A549 (cell line): ENCODE results near the gene PTP4A2. TPM values are rescaled to one million over a fixed set of nuclear protein-coding genes. Genes with fewer than 3 reads are reported as not detected.

Experiments used
- ATAC-seq, 2 experiments: fragments of 200-7000 bp in 1 of 2; fragments of >200 bp in 1 of 2; cut with Nextera tagmentation in 1 of 2; cut with Tn5 transposase in 1 of 2; 3 replicates each; pipeline versions ENCODE4 v1.8.0 to v1.9.1; 2018 to 2020; ENCODE audit warnings: mild to moderate bottlenecking in 1 of 2, moderate library complexity in 1 of 2
- CTCF ChIA-PET: fragments of 300-600 bp; sonication (Branson Sonifier 250); formaldehyde crosslinking; extraction: SDS; loops from one replicate; lab custom pipeline; 2021; ENCODE audit warnings: antibody characterized with exemption, inconsistent platforms; lab: Yijun Ruan, JAX
- POLR2A ChIA-PET: fragments of 350-600 bp; formaldehyde crosslinking; extraction: SDS; loops from one replicate; lab custom pipeline; 2021; ENCODE audit warnings: antibody characterized with exemption, inconsistent platforms; lab: Yijun Ruan, JAX
- DNase-seq, 2 experiments: peaks; one replicate each; pipeline versions ENCODE4 v3.0.0 to v3.0.0-alpha.2; 2011 to 2016; ENCODE audit warnings: low read depth in 1 of 2, low spot score in 1 of 2
- FAIRE-seq: peaks from 2 replicates; lab custom pipeline; 2011; peaks lifted over from hg19 to GRCh38; lab: Jason Lieb, UNC
- H3K27ac ChIP-seq, 2 experiments: fragments of >200 bp; sonication (Bioruptor Twin); formaldehyde crosslinking; 3 replicates each; pipeline ENCODE4 v1.5.1; 2016 to 2017
- H3K4me1 ChIP-seq: fragments of >200 bp; sonication (Bioruptor Twin); formaldehyde crosslinking; 3 replicates; pipeline ENCODE4 v1.6.1; 2016
- H3K4me2 ChIP-seq: fragments of >200 bp; sonication (Bioruptor Twin); formaldehyde crosslinking; 3 replicates; pipeline ENCODE4 v1.6.1; 2016
- H3K4me3 ChIP-seq: fragments of >200 bp; sonication (Bioruptor Twin); formaldehyde crosslinking; 3 replicates; pipeline ENCODE4 v1.5.1; 2016
- H3K9me3 ChIP-seq: fragments of >200 bp; sonication (Bioruptor Twin); formaldehyde crosslinking; 3 replicates; pipeline ENCODE4 v1.6.1; 2016
- BCL3 ChIP-seq: fragments of >200 bp; sonication (Bioruptor Twin); formaldehyde crosslinking; IDR thresholded peaks from 3 replicates; pipeline ENCODE4 v1.6.1; 2016
- CEBPB ChIP-seq, 2 experiments: fragments of >200 bp in 1 of 2; sonication (Bioruptor Twin) in 1 of 2; formaldehyde crosslinking in 1 of 2; IDR thresholded peaks; 2 replicates each; pipeline ENCODE4 v1.6.1; 2012 to 2016
- CTCF ChIP-seq: fragments of >200 bp; sonication (Bioruptor Twin); formaldehyde crosslinking; IDR thresholded peaks from 3 replicates; pipeline ENCODE4 v1.5.1; 2016
- EHMT2 ChIP-seq: fragments of 200-600 bp; sonication (generic); IDR thresholded peaks from 2 replicates; pipeline ENCODE4 v1.6.1; 2016; ENCODE audit warnings: antibody characterized with exemption, low read depth, mild to moderate bottlenecking, moderate library complexity
- EP300 ChIP-seq, 2 experiments: fragments of >200 bp; sonication (Bioruptor Twin); formaldehyde crosslinking; IDR thresholded peaks; 2 replicates in 1 of 2; 3 replicates in 1 of 2; pipeline ENCODE4 v1.6.1; 2016 to 2017
- FOSL2 ChIP-seq, 2 experiments: fragments of 450-650 bp in 1 of 2; fragments of >200 bp in 1 of 2; sonication (Bioruptor Twin) in 1 of 2; formaldehyde crosslinking; IDR thresholded peaks; 2 replicates each; pipeline versions ENCODE4 v1.5.0 to v1.6.1; 2016 to 2020; ENCODE audit warnings: mild to moderate bottlenecking in 1 of 2, moderate library complexity in 1 of 2
- FOXS1 ChIP-seq: fragments of 250-450 bp; sonication (Bioruptor Pico); IDR thresholded peaks from 2 replicates; pipeline ENCODE4 v1.5.0; 2020; ENCODE audit warnings: mild to moderate bottlenecking, moderate library complexity
- GATA3 ChIP-seq: IDR thresholded peaks from 2 replicates; pipeline ENCODE4 v1.6.1; 2012; ENCODE audit warnings: borderline replicate concordance
- HEYL ChIP-seq: fragments of 250-450 bp; sonication (Bioruptor Pico); IDR thresholded peaks from 2 replicates; pipeline ENCODE4 v1.8.0; 2021; ENCODE audit warnings: mild to moderate bottlenecking, moderate library complexity
- HOXB13 ChIP-seq: fragments of 250-450 bp; sonication (Bioruptor Pico); IDR thresholded peaks from 2 replicates; pipeline ENCODE4 v1.5.0; 2020; ENCODE audit warnings: low read depth, mild to moderate bottlenecking, moderate library complexity
- HOXB5 ChIP-seq: fragments of 250-450 bp; sonication (Bioruptor Pico); IDR thresholded peaks from 2 replicates; pipeline ENCODE4 v1.5.0; 2020; ENCODE audit warnings: mild to moderate bottlenecking, moderate library complexity
- JUN ChIP-seq, 2 experiments: fragments of >200 bp; sonication (Bioruptor Twin); formaldehyde crosslinking; IDR thresholded peaks; 2 replicates in 1 of 2; 3 replicates in 1 of 2; pipeline ENCODE4 v1.6.1; 2016 to 2017
- MAFK ChIP-seq: fragments of 450-650 bp; IDR thresholded peaks from 2 replicates; pipeline ENCODE4 v1.6.1; 2014; ENCODE audit not compliant: partially characterized antibody
- MAX ChIP-seq: IDR thresholded peaks from 2 replicates; pipeline ENCODE4 v1.6.1; 2012
- RAD21 ChIP-seq, 2 experiments: fragments of >200 bp in 1 of 2; sonication (Bioruptor Twin) in 1 of 2; formaldehyde crosslinking in 1 of 2; IDR thresholded peaks in 1 of 2; conservative IDR thresholded peaks in 1 of 2; 2 replicates in 1 of 2; 3 replicates in 1 of 2; pipeline ENCODE4 v1.6.1; 2012 to 2018; ENCODE audit warnings: inconsistent platforms in 1 of 2
- SMC3 ChIP-seq: fragments of >200 bp; sonication (Bioruptor Twin); formaldehyde crosslinking; IDR thresholded peaks from 3 replicates; pipeline ENCODE4 v1.6.1; 2018; ENCODE audit warnings: inconsistent platforms
- TP53 ChIP-seq: fragments of 250-450 bp; sonication (Bioruptor Pico); IDR thresholded peaks from 2 replicates; pipeline ENCODE4 v1.5.0; 2021; ENCODE audit warnings: mild to moderate bottlenecking, moderate library complexity
- ZC3H11A ChIP-seq: fragments of 450-650 bp; IDR thresholded peaks from 2 replicates; pipeline ENCODE4 v1.6.1; 2014; ENCODE audit warnings: antibody characterized with exemption, mild to moderate bottlenecking
- WGBS: methylation state at CpG from one replicate; pipeline ENCODE4 v1.1.6; 2017; ENCODE audit errors: missing lambda C conversion rate; 5-methylcytosine and 5-hydroxymethylcytosine counted together
- polyA plus RNA-seq, 4 experiments: library from polyadenylated mRNA; depleted of rRNA in 3 of 4; stranded (reverse); fragments of >200 nt; fragmentation: RNase III in 1 of 4; extraction: RNeasy Plus Mini Kit Qiagen cat#74134 plus additional on column Dnase treatment in 1 of 4; gene quantifications; 2 replicates in 3 of 4; 3 replicates in 1 of 4; pipeline ENCODE4 v1.2.3, GENCODE V29; 2011 to 2017
- TF ChIP-seq, protein P1 (sequence below): fragments of 450-650 bp; IDR thresholded peaks from 2 replicates; pipeline ENCODE4 v1.6.1; 2014; ENCODE audit warnings: antibody characterized with exemption
- TF ChIP-seq, protein P2 (sequence below): fragments of 250-450 bp; sonication (Bioruptor Pico); IDR thresholded peaks from 2 replicates; pipeline ENCODE4 v1.5.0; 2020; ENCODE audit warnings: low read depth, mild to moderate bottlenecking, moderate library complexity

Gene PTP4A2
- polyA plus RNA-seq, 2 of the 4 experiments (the other 2 are of a cell fraction): 234 to 563 TPM

- H3K27ac ChIP-seq: peak overlapping the region; percentile 98 to 99; a peak in 5 of 6 replicates
- ATAC-seq (no peak), DNase-seq (peak in 1 of 2 experiments; percentile 16), FAIRE-seq (no peak)
- no peaks in the 10 kb centered on the region for H3K9me3 ChIP-seq
- TF ChIP-seq CEBPB (IDR thresholded peaks at IDR 0.05) (no peak), BCL3 (no peak)
- TF ChIP-seq, protein P1, sequence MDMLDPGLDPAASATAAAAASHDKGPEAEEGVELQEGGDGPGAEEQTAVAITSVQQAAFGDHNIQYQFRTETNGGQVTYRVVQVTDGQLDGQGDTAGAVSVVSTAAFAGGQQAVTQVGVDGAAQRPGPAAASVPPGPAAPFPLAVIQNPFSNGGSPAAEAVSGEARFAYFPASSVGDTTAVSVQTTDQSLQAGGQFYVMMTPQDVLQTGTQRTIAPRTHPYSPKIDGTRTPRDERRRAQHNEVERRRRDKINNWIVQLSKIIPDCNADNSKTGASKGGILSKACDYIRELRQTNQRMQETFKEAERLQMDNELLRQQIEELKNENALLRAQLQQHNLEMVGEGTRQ: no peak
- no peak overlapping the region for H3K4me2 ChIP-seq
- ChIA-PET POLR2A (interaction anchor here (1.6 kb wide), 1 partner anchor 13 kb away, joined by 6 read pairs; no protein-coding TSS in a partner anchor), CTCF (interaction anchor here (0.7 to 22.2 kb wide), 5 partner anchors 11 to 169 kb away, joined by 3 to 518 read pairs (median 4); partner anchors contain the start of gene PTP4A2)
- peaks cover 56% of the 10 kb centered on the region for H3K4me1 ChIP-seq
- H3K4me3 ChIP-seq: no peak overlapping the region
- WGBS: 70% methylated on average over 9 of the region's 9 CpGs
Measured at GRCh38 chr1:31957701-31958674, 19.8 kb upstream of the PTP4A2 start.

- FAIRE-seq: no peak
- Histone ChIP-seq H3K9me3 (no peaks in the 10 kb centered on the region), H3K4me1 (peaks cover 62% of the 10 kb centered on the region), H3K4me2 (peak overlapping the region; percentile 61), H3K27ac (peak overlapping the region; percentile 98 to 99), H3K4me3 (no peak overlapping the region)
- ATAC-seq: peak; percentile 82 to 83
- CTCF ChIA-PET: interaction anchor here (0.7 to 24.5 kb wide), 12 partner anchors 1 to 167 kb away, joined by 3 to 518 read pairs (median 4); partner anchors contain the start of gene PTP4A2
- POLR2A ChIA-PET: interaction anchor here (0.7 to 4.8 kb wide), 7 partner anchors 8 to 167 kb away, joined by 3 to 110 read pairs (median 6); partner anchors contain the start of gene PTP4A2
- peak; percentile 42; the same call in 1 of the 2 replicates for TF ChIP-seq HOXB13 (CRISPR knock-in tag)
- peak; percentile 53; the same call in 1 of the 2 replicates for TF ChIP-seq FOSL2 (IDR thresholded peaks at IDR 0.05)
- peak; percentile 93 for TF ChIP-seq FOSL2 (CRISPR knock-in tag; IDR thresholded peaks at IDR 0.05)
- TF ChIP-seq HEYL (CRISPR knock-in tag): no peak
- TF ChIP-seq SMC3: peak; percentile 50
- peak; percentile 69 for TF ChIP-seq MAX
- 0 out of 3 replicates have a peak, but pooled peaks have one; percentile 17 for TF ChIP-seq CTCF
- TF ChIP-seq CEBPB (IDR thresholded peaks at IDR 0.05): peak; percentile 51 to 87; a peak in 3 of 4 replicates
- no peak for TF ChIP-seq TP53 (CRISPR knock-in tag)
- peak; percentile 29 to 68; a peak in 2 of 5 replicates for TF ChIP-seq EP300 (IDR thresholded peaks at IDR 0.05)
- peak; percentile 32 to 55; a peak in 3 of 5 replicates for TF ChIP-seq RAD21 (conservative IDR thresholded peaks at IDR 0.05 in 1 of 2, IDR thresholded peaks at IDR 0.05 in 1 of 2)
- TF ChIP-seq EHMT2: no peak
- TF ChIP-seq MAFK: peak; percentile 46
- peak; percentile 48 to 59; a peak in 2 of 5 replicates for TF ChIP-seq JUN (IDR thresholded peaks at IDR 0.05)
- TF ChIP-seq ZC3H11A: peak; percentile 25; the same call in 1 of the 2 replicates
- TF ChIP-seq, protein P2, sequence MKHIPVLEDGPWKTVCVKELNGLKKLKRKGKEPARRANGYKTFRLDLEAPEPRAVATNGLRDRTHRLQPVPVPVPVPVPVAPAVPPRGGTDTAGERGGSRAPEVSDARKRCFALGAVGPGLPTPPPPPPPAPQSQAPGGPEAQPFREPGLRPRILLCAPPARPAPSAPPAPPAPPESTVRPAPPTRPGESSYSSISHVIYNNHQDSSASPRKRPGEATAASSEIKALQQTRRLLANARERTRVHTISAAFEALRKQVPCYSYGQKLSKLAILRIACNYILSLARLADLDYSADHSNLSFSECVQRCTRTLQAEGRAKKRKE (CRISPR knock-in tag): 0 out of 2 replicates have a peak, but pooled peaks have one; percentile 13
- TF ChIP-seq GATA3: peak; percentile 70; the same call in 1 of the 2 replicates
- TF ChIP-seq FOXS1 (CRISPR knock-in tag): no peak
- 0 out of 2 replicates have a peak, but pooled peaks have one; percentile 6 for TF ChIP-seq HOXB5
- DNase-seq: peak; percentile 71 to 95
- 46% methylated on average over 11 of the region's 11 CpGs for WGBS
Measured at GRCh38 chr1:31955917-31956736, 18.0 kb upstream of the PTP4A2 start.
